T-helper 22 cell (primary cell): ENCODE measurements around the gene NMT2.

Source experiments
- DNase-seq: peaks from one replicate; pipeline ENCODE4 v3.0.0-alpha.2; 2020; ENCODE audit warnings: low read depth

NMT2 gene

GRCh38 chr10:15092855-15093408 lies 75.6 kb downstream of the NMT2 start:
- no peak for DNase-seq

DNA sequence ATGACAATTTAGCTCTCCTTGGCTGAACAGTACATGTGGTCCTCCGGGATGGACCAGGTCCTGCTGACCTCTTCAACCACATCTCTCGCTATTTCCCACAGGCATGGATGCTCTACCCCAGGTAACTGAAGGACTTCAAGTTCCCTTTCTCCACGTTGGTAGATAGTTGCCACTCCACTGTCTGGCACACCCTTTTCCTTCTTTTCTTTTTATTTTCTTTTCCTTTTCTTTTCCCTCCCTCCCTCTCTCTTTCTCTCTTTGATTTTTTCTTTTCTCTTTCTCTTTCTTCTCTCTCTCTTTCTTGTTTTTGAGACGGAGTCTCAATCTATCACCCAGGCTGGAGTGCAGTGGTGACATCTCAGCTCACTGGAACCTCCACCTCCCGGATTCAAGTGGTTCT lies 77.1 kb downstream of the NMT2 start:
- no peak for DNase-seq

DNA sequence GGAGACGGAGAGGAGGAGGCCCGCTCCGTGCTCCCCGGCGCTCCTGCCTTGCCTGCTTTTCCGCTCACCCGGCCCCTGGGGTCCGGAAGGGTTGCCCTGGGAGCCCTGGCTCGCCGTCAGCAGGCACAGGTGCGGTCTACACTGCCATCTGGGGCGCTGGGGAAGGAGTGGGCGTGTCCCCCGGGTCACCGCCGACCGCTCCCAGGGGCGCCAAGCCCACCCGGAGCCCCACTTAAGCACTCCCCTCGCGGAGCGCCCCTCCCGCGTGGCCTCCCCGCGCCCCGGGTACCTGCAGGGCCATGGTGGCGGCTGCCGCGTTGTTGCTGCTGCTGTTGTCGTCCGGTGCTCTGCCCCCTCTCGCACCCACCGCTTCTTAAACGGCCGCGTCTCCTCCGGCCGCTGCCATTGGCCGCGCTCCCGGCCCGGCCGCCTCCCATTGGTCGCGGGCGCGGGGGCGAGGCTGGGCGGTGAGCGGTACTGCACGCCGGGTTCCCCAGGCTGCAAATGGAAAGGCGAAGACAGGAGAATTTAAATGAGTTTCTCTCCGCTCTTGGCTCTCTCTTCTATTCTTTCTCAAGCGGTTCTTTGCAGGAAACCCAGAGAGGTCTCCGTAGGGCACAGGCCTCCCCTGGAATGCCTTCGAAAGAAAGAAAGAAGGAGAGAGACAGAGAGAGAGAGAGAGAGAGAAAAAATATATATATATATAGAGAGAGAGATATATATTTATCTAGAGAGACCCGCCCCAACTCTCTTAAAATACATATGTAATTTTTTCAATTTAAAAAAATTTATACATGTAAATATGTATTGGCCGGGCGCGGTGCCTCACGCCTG lies 79.8 kb downstream of the NMT2 start, which contains the start of gene ACBD7:
Gene ACBD7 (minus strand): TSS at position 349 of the 834 bp plus-strand sequence. CDS start 48 bp downstream, at position 301.
- peak; percentile 70 for DNase-seq

- DNase-seq: peak; percentile 5
Measured at GRCh38 chr10:15084502-15084922, 84.0 kb downstream of the NMT2 start.

- no peak for DNase-seq
Measured at GRCh38 chr10:15083674-15084501, 84.6 kb downstream of the NMT2 start.

DNA sequence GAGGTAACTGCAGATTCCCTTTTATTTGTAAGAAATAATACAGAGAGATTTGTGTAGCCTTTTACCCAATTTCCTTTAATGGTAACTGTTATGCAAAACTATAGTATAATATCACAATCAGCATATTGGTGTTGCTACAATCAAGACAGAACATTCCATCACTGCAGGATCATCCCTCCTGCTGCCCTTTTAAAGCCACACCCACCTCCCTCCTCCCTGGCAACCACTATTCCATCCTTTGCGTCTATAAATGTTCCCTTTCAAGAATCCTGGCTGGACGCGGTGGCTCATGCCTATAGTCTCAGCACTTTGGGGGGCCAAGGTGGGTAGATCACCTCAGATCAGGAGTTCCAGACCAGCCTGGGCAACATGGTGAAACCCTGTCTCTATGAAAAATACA lies 93.1 kb downstream of the NMT2 start:
- no peak for DNase-seq

DNA sequence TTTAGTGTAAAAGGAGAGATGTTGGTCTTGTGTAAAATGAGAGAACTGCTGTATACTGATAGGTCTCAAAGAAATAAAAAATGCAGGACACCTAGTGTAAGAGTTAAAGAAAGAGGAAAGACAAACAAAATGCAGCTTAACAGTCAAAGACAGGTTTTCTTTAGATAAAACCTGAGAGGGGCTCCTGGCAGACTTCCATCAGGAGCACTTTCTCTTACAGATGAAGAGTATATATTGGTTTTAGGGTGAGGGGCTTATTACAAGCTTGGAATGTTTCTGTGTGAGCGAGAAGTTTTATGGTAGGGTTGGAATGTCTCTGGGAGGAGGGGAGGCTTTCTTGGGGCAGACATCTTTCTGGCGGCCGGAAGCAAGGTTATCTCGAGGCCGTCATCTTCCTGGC lies 96.1 kb downstream of the NMT2 start:
- DNase-seq: no peak

DNA sequence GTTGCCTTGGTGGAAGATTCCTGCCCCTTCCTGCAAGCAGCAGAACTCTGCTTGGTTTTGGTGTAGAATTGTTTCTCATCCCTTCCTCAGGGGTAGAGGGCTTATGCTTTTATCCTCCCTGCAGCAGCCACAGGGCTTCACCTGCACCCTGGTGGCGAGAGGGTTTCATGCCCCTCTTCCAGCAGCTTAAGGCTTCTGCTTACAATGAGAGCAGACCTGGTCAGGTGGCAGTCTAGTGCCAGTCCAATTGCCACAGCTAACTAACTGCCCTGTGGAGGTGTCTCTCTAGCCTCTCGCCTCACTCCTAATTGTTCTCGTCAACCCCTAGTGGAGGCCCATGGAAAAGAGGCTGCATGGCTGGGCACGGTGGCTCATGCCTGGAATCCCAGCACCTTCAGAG lies 99.3 kb downstream of the NMT2 start:
- DNase-seq: no peak

DNA sequence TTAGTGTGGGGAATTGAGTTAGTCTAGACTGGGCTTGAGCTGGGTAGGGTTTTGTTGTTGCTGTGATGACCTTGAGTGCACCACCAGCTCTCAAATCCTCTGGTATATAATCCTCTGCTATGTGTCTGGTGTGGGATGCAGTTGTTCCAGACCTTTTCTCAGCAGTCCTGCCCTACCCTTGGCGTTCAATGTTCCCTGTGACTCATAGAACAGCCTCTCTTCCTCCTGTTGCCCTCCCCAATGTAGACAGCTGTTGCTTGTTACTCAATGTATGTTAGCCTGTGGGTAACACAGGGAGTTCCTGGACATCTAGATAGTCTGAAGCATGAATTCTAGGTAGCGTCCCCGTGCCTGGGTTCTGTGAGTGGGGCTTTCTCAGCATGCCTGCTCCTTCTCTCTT lies 99.7 kb downstream of the NMT2 start:
- DNase-seq: no peak

DNA sequence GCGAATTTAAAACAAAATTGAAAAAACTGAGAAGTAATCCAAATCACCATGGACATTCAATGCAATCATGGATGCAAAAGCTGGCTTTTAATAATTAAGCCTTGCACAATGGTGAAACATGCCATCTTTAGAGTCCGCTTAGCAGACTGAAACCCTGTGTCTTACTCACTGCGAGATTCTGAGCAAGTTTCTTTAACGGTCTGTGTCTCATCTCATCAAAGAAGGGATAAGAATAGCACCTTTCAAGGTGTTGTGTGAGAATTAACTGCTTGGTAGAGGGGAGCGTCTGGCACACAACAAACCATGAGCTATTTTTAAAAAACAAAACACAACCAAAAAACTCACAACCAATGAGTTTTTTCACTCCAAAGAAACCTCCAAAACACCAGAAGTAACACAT lies 101.3 kb downstream of the NMT2 start:
- no peak for DNase-seq

DNA sequence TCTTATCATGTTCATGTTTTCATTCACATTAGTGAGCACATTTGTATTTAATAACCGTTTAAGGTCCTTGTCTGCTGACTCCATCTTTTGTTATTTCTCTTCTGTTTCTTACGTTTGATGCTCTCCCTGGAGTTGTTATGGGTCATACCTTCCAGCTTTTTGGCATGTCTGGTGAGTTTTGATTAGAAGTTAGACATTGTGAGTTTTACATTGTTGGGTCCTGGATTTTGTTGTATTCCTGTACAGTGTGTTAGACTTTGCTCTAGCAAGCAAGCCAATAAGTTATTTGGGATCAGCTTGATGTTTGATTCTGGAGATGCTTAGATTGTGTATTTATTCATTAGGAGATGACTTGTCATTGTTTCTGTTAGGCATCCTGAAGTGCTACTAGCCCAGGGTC lies 107.9 kb downstream of the NMT2 start:
- DNase-seq: no peak

- DNase-seq: no peak
Measured at GRCh38 chr10:15059914-15060313, 108.6 kb downstream of the NMT2 start.

GRCh38 chr10:15058689-15059088 lies 109.8 kb downstream of the NMT2 start:
- no peak for DNase-seq
